Endothelial cell of umbilical vein (primary cell): Measurements from ENCODE around the gene XRCC1. TPM values are rescaled to one million over a fixed set of nuclear protein-coding genes. Genes with fewer than 3 reads are reported as not detected.

Experiments used
- BruUV-seq: library from RNA; stranded (reverse); fragments of 400-500 nt; replicated peaks from 2 replicates; lab custom pipeline; 2021; lab: Mats Ljungman, UMichigan
- CTCF ChIA-PET: fragments of 300-600, 350-600 bp; sonication (Branson Sonifier 250); formaldehyde crosslinking; loops from one replicate; lab custom pipeline; 2021; ENCODE audit warnings: antibody characterized with exemption, inconsistent platforms; lab: Charles Lee
- POLR2A ChIA-PET: fragments of 300-600, 350-600 bp; sonication (Branson Sonifier 250); formaldehyde crosslinking; loops from one replicate; lab custom pipeline; 2021; ENCODE audit warnings: antibody characterized with exemption, inconsistent platforms; lab: Charles Lee
- DNase-seq: peaks from one replicate; pipeline ENCODE4 v3.0.0-alpha.2; 2011; ENCODE audit warnings: low read depth, low spot score
- FAIRE-seq: peaks from 2 replicates; lab custom pipeline; 2011; peaks lifted over from hg19 to GRCh38; lab: Jason Lieb, UNC
- H2AFZ ChIP-seq: 2 replicates; pipeline ENCODE4 v1.6.0; 2012; ENCODE audit warnings: low read depth, low read length, control low read depth, inconsistent platforms
- H3K27ac ChIP-seq: 2 replicates; pipeline ENCODE4 v1.5.1; 2011; ENCODE audit warnings: low read depth, mild to moderate bottlenecking, control low read depth, low read length, moderate library complexity; ENCODE audit not compliant: insufficient read depth
- H3K27me3 ChIP-seq, 2 experiments: 2 replicates each; pipeline versions ENCODE4 v1.6.0 to v1.6.1; 2011; ENCODE audit warnings: low read length in 2 of 2, mixed read lengths in 1 of 2; ENCODE audit not compliant: control insufficient read depth in 2 of 2, insufficient read depth in 2 of 2
- H3K36me3 ChIP-seq, 2 experiments: 2 replicates in 1 of 2; 3 replicates in 1 of 2; pipeline ENCODE4 v1.5.1; 2011; ENCODE audit warnings: low read length in 2 of 2, mild to moderate bottlenecking in 1 of 2, moderate library complexity in 1 of 2; ENCODE audit not compliant: control insufficient read depth in 2 of 2, insufficient read depth in 2 of 2; ENCODE audit errors: extremely low read depth in 1 of 2
- H3K4me1 ChIP-seq: 3 replicates; pipeline ENCODE4 v1.5.1; 2011; ENCODE audit warnings: mild to moderate bottlenecking, low read length; ENCODE audit not compliant: control insufficient read depth, insufficient read depth; ENCODE audit errors: extremely low read depth
- H3K4me2 ChIP-seq: 2 replicates; pipeline ENCODE4 v1.6.1; 2011; ENCODE audit warnings: low read length, control low read depth, mixed read lengths; ENCODE audit not compliant: insufficient read depth
- H3K4me3 ChIP-seq, 3 experiments: fragments of 200-600 bp in 1 of 3; sonication (generic), shearing (Covaris generic) in 1 of 3; replicated peaks in 1 of 3; 2 replicates each; pipeline ENCODE4 v1.5.1; 2011 to 2016; ENCODE audit warnings: control low read depth in 3 of 3, low read length in 3 of 3, mild to moderate bottlenecking in 2 of 3, inconsistent platforms in 1 of 3, low read depth in 1 of 3, moderate library complexity in 1 of 3; ENCODE audit not compliant: insufficient read depth in 1 of 3
- H3K79me2 ChIP-seq: 2 replicates; pipeline ENCODE4 v1.6.0; 2012; ENCODE audit warnings: low read length, inconsistent platforms; ENCODE audit not compliant: control insufficient read depth, insufficient read depth
- H3K9ac ChIP-seq: replicated peaks from 2 replicates; pipeline ENCODE3; 2011; ENCODE audit warnings: low read length, control low read depth; ENCODE audit not compliant: insufficient read depth; ENCODE audit errors: extremely low read depth
- H3K9me1 ChIP-seq: replicated peaks from 3 replicates; pipeline ENCODE4 v1.6.0; 2011; ENCODE audit warnings: mild to moderate bottlenecking, low read length; ENCODE audit not compliant: control insufficient read depth, insufficient read depth; ENCODE audit errors: extremely low read depth
- H3K9me3 ChIP-seq: replicated peaks from 2 replicates; pipeline ENCODE4 v1.5.1; 2012; ENCODE audit warnings: low read length, inconsistent platforms; ENCODE audit not compliant: control insufficient read depth, insufficient read depth
- H4K20me1 ChIP-seq: replicated peaks from 2 replicates; pipeline ENCODE3; 2011; ENCODE audit warnings: mild to moderate bottlenecking, low read length; ENCODE audit not compliant: control insufficient read depth, insufficient read depth; ENCODE audit errors: extremely low read depth
- EZH2 ChIP-seq: IDR thresholded peaks from 2 replicates; pipeline ENCODE4 v1.6.1; 2012; ENCODE audit warnings: borderline replicate concordance, low read depth, mild to moderate bottlenecking, moderate library complexity, low read length, inconsistent platforms; ENCODE audit not compliant: severe bottlenecking
- FOS ChIP-seq: IDR thresholded peaks from 2 replicates; pipeline ENCODE4 v1.6.1; 2011; ENCODE audit warnings: mild to moderate bottlenecking, low read length, moderate library complexity, borderline replicate concordance; ENCODE audit not compliant: insufficient read depth
- GATA2 ChIP-seq: IDR thresholded peaks from 2 replicates; pipeline ENCODE4 v1.7.0; 2011; ENCODE audit warnings: low read depth, mild to moderate bottlenecking, moderate library complexity, mixed read lengths, low read length; ENCODE audit not compliant: insufficient read length, insufficient read depth
- JUN ChIP-seq: IDR thresholded peaks from 2 replicates; pipeline ENCODE4 v1.6.1; 2011; ENCODE audit warnings: borderline replicate concordance, low read depth; ENCODE audit not compliant: insufficient read length, insufficient read depth
- MYC ChIP-seq: IDR thresholded peaks from one replicate; pipeline ENCODE4 v1.6.1; 2011; ENCODE audit warnings: mild to moderate bottlenecking, low read depth, low read length
- POLR2A ChIP-seq: IDR thresholded peaks from 2 replicates; pipeline ENCODE4 v1.6.1; 2012; ENCODE audit warnings: low read depth, mild to moderate bottlenecking, control low read depth, low read length
- POLR2AphosphoS5 ChIP-seq: IDR thresholded peaks from 2 replicates; pipeline ENCODE4 v1.6.1; 2012; ENCODE audit warnings: low read depth, mild to moderate bottlenecking, control low read depth, low read length, moderate library complexity; ENCODE audit not compliant: insufficient read depth
- dilution Hi-C: fragments of 300-500 bp; cut with MboI; formaldehyde crosslinking; loops from one replicate; pipeline ENCODE4 v1.15.0; 2019; ENCODE audit warnings: low sequenced_read_pairs; ENCODE audit not compliant: extremely low pct_ligation_motif_present
- intact Hi-C: fragments of 100-400 bp; cut with micrococcal nuclease; formaldehyde crosslinking; loops from one replicate; pipeline ENCODE4 v1.10.0; 2022
- polyA plus RNA-seq, 4 experiments: library from polyadenylated mRNA; depleted of rRNA in 3 of 4; stranded (reverse) in 3 of 4; unstranded in 1 of 4; fragments of >200 nt; gene quantifications; 2 replicates each; pipeline versions ENCODE4 v1.2.1 to v1.2.3, GENCODE V29; 2011 to 2012; ENCODE audit warnings: missing spikeins in 1 of 4
- total RNA-seq: library from RNA; stranded (reverse); gene quantifications from 2 replicates; pipeline ENCODE4 v1.2.3, GENCODE V29; 2021
- TF ChIP-seq, protein P1 (sequence below), 2 donors: IDR thresholded peaks; 1 replicate in 1 of 2; 2 replicates in 1 of 2; pipeline ENCODE4 v1.5.1; 2011; ENCODE audit warnings: low read length in 2 of 2, mild to moderate bottlenecking in 2 of 2, moderate library complexity in 2 of 2, control low read depth in 1 of 2, inconsistent platforms in 1 of 2, low read depth in 1 of 2; ENCODE audit not compliant: insufficient read depth in 1 of 2; ENCODE audit errors: extremely low read depth in 1 of 2
- TF ChIP-seq, protein P2 (sequence below): IDR thresholded peaks from 2 replicates; pipeline ENCODE4 v1.6.1; 2011; ENCODE audit not compliant: insufficient read depth, insufficient read length

XRCC1 gene
- total and polyA plus RNA-seq, 2 donors (not counting 3 experiments of a cell fraction or from before 2014, with no cell fraction given): 29.5 to 39.3 TPM

DNA sequence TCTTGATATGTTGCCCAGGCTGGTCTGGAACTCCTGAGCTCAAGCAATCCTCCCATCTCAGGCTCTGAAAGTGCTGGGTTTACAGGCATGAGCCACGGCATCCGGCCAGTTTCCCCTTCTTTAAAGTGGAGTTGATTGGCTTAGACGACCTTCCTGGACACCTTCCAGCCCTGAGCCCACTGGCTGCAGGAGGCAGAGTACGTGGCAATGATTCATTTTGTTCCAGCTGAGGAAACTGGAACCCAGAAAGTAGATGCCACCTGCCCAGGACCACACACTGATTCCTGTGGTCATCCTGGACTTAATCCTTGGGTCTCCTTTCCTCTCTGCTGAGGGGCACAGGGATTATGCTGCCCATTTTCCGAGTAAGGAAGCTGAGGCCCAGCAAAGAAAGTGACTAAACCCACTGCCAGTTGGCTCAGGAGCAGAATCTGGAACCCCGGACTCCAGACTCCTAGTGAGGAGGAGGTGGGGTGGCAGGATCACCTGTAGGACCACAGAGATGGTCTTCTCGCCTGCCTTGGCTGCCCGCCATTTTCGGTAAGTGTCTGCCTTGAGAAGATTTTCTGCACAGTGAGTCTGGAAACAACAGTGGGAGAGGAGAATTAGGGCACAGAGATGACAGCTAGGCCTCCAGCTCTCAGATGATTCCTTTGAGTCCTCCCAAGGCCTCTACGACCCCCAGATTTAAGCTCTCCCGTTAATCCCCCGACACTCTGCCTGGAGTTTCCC lies 737 bp downstream of the XRCC1 start:
- Histone ChIP-seq H3K9me1 (no peaks in the 10 kb centered on the region), H3K27me3 (no peaks in the 10 kb centered on the region), H3K4me2 (peak overlapping the region; percentile 78), H3K36me3 (no peaks in the 10 kb centered on the region), H3K4me1 (peaks cover 7% of the 10 kb centered on the region), H3K4me3 (peak overlapping the region; percentile 52 to 86 (median 79)), H4K20me1 (no peaks in the 10 kb centered on the region), H3K9me3 (no peaks in the 10 kb centered on the region), H3K27ac (peak overlapping the region; percentile 73), H3K9ac (peak overlapping the region; percentile 87), H3K79me2 (no peaks in the 10 kb centered on the region), H2AFZ (peak overlapping the region; percentile 49)
- intact Hi-C loops (loop anchor here (1.0 kb wide), 3 partner anchors 22 to 45 kb away; partner anchors contain the start of genes IRGQ, ZNF428 and ZNF576), dilution Hi-C loops (no loop called here)
- POLR2A ChIA-PET: interaction anchor here (0.6 kb wide), 1 partner anchor 41 kb away, joined by 3 read pairs; no protein-coding TSS in a partner anchor
- DNase-seq (peak; percentile 73), FAIRE-seq (peak; percentile 94)
- CTCF ChIA-PET: interaction anchor here (0.5 to 4.2 kb wide), 9 partner anchors 10 to 258 kb away, joined by 3 to 31 read pairs (median 4); partner anchors contain the start of genes IRGQ and ZNF576
- TSS peak; percentile 97 for BruUV-seq
- TF ChIP-seq POLR2A: no peak
- TF ChIP-seq FOS: no peak
- no peak for TF ChIP-seq EZH2
- TF ChIP-seq GATA2: no peak

DNA sequence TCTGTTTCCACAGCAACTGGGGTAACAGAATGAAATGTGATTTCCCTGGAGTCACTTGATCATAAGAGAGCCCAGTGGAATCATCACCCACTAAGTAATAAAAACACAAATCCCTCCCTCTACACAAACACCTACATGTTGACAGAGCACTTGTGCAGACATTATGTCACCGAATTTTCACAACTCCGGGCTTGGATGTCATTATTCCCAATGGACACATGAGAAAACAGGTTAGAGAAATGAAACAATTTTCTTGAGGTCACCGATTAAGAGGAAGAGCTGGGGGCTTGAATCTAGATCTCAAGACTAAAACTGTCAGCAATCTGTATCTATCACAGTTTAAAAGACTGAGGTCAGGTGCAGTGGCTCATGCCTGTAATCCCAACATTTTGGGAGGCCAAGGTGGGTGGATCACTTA lies 3.1 kb downstream of the XRCC1 start:
- Histone ChIP-seq H3K9me3 (no peaks in the 10 kb centered on the region), H3K9me1 (no peaks in the 10 kb centered on the region), H2AFZ (no peak overlapping the region), H3K4me2 (no peak overlapping the region), H3K4me1 (peaks cover 7% of the 10 kb centered on the region), H3K27ac (no peak overlapping the region), H3K79me2 (no peaks in the 10 kb centered on the region), H3K4me3 (no peak overlapping the region), H3K9ac (no peak overlapping the region), H3K36me3 (no peaks in the 10 kb centered on the region), H3K27me3 (no peaks in the 10 kb centered on the region), H4K20me1 (no peaks in the 10 kb centered on the region)
- FAIRE-seq (no peak), DNase-seq (no peak)
- POLR2A ChIA-PET: no interaction called here
- CTCF ChIA-PET: interaction anchor here (1.5 to 1.7 kb wide), 4 partner anchors 17 to 37 kb away, joined by 4 to 6 read pairs (median 5); partner anchors contain the start of genes IRGQ and ZNF576
- dilution Hi-C loops (no loop called here), intact Hi-C loops (no loop called here)
- TF ChIP-seq MYC (no peak), FOS (no peak), EZH2 (no peak), GATA2 (no peak), POLR2A (no peak), POLR2AphosphoS5 (no peak), JUN (no peak)
- TF ChIP-seq, protein P1, sequence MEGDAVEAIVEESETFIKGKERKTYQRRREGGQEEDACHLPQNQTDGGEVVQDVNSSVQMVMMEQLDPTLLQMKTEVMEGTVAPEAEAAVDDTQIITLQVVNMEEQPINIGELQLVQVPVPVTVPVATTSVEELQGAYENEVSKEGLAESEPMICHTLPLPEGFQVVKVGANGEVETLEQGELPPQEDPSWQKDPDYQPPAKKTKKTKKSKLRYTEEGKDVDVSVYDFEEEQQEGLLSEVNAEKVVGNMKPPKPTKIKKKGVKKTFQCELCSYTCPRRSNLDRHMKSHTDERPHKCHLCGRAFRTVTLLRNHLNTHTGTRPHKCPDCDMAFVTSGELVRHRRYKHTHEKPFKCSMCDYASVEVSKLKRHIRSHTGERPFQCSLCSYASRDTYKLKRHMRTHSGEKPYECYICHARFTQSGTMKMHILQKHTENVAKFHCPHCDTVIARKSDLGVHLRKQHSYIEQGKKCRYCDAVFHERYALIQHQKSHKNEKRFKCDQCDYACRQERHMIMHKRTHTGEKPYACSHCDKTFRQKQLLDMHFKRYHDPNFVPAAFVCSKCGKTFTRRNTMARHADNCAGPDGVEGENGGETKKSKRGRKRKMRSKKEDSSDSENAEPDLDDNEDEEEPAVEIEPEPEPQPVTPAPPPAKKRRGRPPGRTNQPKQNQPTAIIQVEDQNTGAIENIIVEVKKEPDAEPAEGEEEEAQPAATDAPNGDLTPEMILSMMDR (IDR thresholded peaks at IDR 0.05; ENCODE audit: extremely low read depth in 1 of 2, insufficient read depth in 1 of 2, low read depth in 1 of 2, low read length in 2 of 2): no peak
- TF ChIP-seq, protein P2, sequence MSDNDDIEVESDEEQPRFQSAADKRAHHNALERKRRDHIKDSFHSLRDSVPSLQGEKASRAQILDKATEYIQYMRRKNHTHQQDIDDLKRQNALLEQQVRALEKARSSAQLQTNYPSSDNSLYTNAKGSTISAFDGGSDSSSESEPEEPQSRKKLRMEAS: no peak
- no TSS peak for BruUV-seq
